ENCODE results near the gene TFAP2A. TPM values are rescaled to one million over a fixed set of nuclear protein-coding genes. Genes with fewer than 3 reads are reported as not detected.

The TFAP2A gene
- total RNA-seq, 4 donors from 2014 or later, result 0.20 to 1.2 (median 0.66) TPM; not detected in 1

DNA sequence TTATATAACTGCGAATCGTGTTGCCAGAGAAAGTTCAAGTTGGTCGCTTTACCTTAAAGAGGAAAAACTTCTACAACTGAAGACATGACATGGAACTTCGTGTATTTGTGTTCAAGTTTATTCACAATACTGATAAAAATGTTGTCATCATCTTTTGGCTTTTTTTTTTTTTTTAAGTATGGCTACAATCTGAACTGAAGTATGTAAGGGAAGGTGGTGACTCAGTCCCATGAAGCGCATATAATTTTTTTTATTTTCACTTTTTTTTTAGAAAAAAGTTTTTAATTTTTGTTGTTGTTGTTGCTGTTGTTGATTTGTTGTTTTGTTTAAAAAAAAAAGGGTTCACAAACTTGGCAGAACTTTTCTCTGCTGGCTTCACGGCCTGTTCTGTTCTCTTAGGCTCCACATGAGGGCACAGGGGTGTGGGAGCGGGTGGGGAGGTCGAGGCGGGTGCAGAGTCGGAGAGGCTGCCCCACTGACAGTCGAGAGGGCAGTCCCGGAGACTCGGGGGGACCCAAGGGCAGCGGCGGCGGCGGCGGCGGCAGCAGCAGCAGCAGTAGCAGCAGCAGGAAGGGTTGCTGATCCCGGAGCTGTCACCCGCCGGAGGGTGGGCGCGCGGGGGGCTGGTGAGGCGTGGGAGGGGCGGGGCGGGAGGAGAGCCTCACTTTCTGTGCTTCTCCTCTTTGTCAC is 17.0 kb downstream of the TFAP2A start:
- Histone ChIP-seq H3K4me3 (no peak overlapping the region), H3K9me3 (no peaks in the 10 kb centered on the region), H3K27me3 (peaks cover 0 to 89% of the 10 kb centered on the region in 2 donors), H3K36me3 (no peaks in the 10 kb centered on the region), H3K4me1 (peaks cover 0 to 4% (median 0%) of the 10 kb centered on the region in 4 donors), H3K27ac (no peak overlapping the region)
- no peak for TF ChIP-seq POLR2A (IDR thresholded peaks at IDR 0.05)
- TF ChIP-seq, protein P1, sequence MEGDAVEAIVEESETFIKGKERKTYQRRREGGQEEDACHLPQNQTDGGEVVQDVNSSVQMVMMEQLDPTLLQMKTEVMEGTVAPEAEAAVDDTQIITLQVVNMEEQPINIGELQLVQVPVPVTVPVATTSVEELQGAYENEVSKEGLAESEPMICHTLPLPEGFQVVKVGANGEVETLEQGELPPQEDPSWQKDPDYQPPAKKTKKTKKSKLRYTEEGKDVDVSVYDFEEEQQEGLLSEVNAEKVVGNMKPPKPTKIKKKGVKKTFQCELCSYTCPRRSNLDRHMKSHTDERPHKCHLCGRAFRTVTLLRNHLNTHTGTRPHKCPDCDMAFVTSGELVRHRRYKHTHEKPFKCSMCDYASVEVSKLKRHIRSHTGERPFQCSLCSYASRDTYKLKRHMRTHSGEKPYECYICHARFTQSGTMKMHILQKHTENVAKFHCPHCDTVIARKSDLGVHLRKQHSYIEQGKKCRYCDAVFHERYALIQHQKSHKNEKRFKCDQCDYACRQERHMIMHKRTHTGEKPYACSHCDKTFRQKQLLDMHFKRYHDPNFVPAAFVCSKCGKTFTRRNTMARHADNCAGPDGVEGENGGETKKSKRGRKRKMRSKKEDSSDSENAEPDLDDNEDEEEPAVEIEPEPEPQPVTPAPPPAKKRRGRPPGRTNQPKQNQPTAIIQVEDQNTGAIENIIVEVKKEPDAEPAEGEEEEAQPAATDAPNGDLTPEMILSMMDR (IDR thresholded peaks at IDR 0.05), result no peak
- DNase-seq (ENCODE audit: low spot score in 2 of 2), result no peak
- 42 to 56% methylated on average over 14 to 22 of the region's 28 CpGs for WGBS, 2 donors

DNA sequence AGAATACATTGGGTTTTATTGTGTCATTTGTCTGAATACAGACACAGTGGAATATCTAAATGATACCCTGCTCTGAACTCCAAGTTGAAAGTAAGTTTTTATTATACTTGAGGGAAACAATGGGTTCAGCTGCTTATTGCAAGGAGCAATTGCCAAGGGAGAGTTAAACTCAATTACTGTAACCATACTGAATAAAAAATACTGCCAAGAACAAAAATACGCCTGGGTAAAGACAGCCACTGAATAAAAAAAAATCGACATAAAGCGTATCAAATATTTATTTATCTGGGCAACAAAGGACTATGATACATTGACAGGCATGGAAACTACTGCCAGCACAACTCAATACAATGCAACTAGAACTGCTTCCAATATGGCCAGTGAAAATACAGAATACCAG is 18.1 kb downstream of the TFAP2A start:
- no peak for DNase-seq (ENCODE audit: low spot score in 2 of 2)
- Histone ChIP-seq H3K9me3 (no peaks in the 10 kb centered on the region), H3K4me3 (no peak overlapping the region), H3K27me3 (peaks cover 0 to 93% of the 10 kb centered on the region in 2 donors), H3K27ac (no peak overlapping the region), H3K36me3 (no peaks in the 10 kb centered on the region), H3K4me1 (no peaks in the 10 kb centered on the region)
- TF ChIP-seq EP300 (IDR thresholded peaks at IDR 0.05) (no peak), POLR2A (IDR thresholded peaks at IDR 0.05) (no peak)
- TF ChIP-seq, protein P1 (IDR thresholded peaks at IDR 0.05), result no peak
- 70 to 79% methylated on average over 3 of the region's 3 CpGs for WGBS, 2 donors

DNA sequence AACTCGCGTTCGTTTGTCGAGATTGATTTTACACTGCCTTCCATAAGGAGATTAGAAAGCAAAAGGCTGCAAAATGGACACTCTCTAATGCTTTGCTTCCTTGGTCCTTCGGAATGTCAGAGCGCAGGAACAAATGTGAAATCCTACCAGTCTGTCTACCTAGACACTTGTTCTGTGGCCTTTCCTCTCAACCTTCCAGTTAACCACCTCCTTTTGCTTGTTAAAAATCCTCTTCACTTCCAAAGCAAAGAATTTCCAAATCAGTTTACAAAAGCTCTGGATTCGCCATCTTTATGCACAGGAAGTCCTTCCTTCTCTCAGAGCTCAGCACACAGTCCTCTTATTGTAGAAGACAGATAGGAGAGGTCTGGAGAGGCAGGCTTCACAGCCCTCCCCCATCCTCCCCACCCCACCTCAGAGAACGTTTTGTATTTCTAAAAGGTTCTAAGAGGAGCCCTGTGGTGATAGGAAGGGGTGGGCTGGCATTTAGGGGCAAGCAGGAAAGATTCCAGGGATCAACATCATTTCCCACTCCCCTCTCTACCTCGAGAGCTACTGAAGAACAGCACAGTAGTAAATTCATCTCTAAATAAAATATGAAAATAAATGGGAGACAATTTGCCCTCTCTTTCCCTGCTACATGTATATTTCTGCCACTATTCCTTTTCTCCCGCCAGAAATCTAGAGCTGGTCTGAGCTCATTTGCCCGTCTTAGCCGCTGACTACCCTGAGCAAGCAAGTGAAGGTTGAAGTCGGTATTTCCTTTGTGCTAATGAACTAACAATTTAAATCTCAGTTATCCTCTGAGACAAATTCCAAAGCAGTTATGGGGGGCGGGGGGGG is 18.9 kb downstream of the TFAP2A start:
- Histone ChIP-seq H3K9me3 (no peaks in the 10 kb centered on the region), H3K27me3 (peaks cover 0 to 95% of the 10 kb centered on the region in 2 donors), H3K36me3 (no peaks in the 10 kb centered on the region), H3K4me1 (no peaks in the 10 kb centered on the region), H3K27ac (no peak overlapping the region), H3K4me3 (no peak overlapping the region)
- DNase-seq (ENCODE audit: low spot score in 2 of 2), result no peak
- WGBS, 2 donors, result 30 to 32% methylated on average over 14 of the region's 14 CpGs
- TF ChIP-seq, protein P1 (IDR thresholded peaks at IDR 0.05), result no peak
- TF ChIP-seq EP300 (IDR thresholded peaks at IDR 0.05), result no peak
- no peak for TF ChIP-seq POLR2A (IDR thresholded peaks at IDR 0.05)

DNA sequence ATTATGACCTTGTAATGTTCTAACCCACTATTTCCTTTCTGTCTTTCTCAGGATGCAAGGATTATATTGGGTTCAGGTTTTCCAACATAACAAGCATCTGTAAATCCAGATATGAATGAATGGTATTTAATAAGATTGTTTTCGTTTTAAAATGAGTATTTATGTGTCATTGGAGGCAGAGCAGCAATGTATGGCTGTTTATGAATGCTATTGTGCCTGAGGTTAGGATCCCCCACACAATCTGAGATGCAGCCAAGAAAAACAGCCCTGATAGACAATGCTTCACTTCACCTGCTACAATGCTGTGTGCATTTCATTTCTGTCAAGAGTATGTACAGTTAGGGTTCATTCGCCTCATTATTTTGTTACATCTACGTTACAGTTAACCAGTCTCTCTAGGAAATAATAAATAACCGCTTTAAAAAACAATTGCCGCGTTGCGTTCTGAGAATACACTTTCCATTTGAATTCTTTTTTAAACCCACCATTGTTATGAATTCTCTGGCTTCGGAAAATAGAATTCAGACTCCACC is 19.6 kb downstream of the TFAP2A start:
- no peaks in the 10 kb centered on the region for H3K9me3 ChIP-seq
- TF ChIP-seq EP300 (IDR thresholded peaks at IDR 0.05), result no peak
- TF ChIP-seq, protein P1 (IDR thresholded peaks at IDR 0.05), result no peak
- TF ChIP-seq POLR2A (IDR thresholded peaks at IDR 0.05), result no peak
- peaks cover 0 to 6% (median 0%) of the 10 kb centered on the region in 4 donors for H3K4me1 ChIP-seq
- H3K27me3 ChIP-seq, result peaks cover 0 to 95% of the 10 kb centered on the region in 2 donors
- no peak for DNase-seq (ENCODE audit: low spot score in 2 of 2)
- 12 to 13% methylated on average over 8 of the region's 8 CpGs for WGBS, 2 donors
- H3K4me3 ChIP-seq, result no peak overlapping the region
- H3K27ac ChIP-seq, result no peak overlapping the region
- H3K36me3 ChIP-seq, result no peaks in the 10 kb centered on the region
